ENCODE measurements around the gene KCNE4. TPM values are rescaled to one million over a fixed set of nuclear protein-coding genes. Genes with fewer than 3 reads are reported as not detected.

KCNE4 gene
- total and polyA plus RNA-seq, 9 of the 15 experiments (the other 6 are each of a cell fraction or from before 2014, with no cell fraction given), result not detected

DNA sequence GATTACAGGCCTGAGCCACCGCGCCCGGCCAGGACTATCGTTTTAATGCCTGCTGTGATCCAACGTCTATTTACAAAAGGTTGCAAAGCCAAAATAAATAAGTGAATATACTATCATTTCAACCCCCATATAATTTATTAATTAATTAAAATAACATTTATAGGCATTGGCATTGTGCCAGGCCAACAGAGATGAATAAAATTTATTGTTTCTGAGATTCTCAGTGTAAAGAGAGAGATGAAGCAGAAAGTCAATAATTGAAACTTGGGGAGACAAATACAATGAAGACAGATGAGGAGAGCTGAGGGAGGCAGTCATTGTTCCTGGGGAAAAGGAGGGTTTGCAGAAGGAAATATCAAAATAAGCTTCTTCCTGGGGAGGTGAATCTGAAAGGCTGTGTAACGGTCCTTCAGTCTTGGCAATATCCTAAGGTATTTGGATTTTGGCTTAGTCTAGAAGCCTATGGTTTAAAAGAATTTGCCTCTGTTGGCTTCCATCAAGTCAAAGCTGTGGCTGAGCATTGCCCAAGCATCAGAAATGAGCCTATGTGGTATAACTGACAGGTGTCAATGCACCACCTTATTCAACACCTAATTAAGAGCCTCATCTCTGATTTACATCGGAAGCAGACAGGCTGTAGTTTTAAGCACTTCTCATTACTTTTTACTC is 31.5 kb downstream of the KCNE4 start:
- Histone ChIP-seq H3K36me3 (ENCODE audit: control insufficient read depth, insufficient read depth, low read length) (no peaks in the 10 kb centered on the region), H3K4me2 (ENCODE audit: insufficient read depth, low read length) (no peak overlapping the region), H3K27ac (ENCODE audit: extremely low read depth, low read depth, low read length) (no peak overlapping the region), H3K27me3 (ENCODE audit: control insufficient read depth in 2 of 2, insufficient read depth in 2 of 2, low read length in 2 of 2) (no peaks in the 10 kb centered on the region), H3K9ac (ENCODE audit: insufficient read depth in 1 of 2, low read depth in 2 of 2, low read length in 2 of 2) (no peak overlapping the region), H4K20me1 (replicated peaks; ENCODE audit: control insufficient read depth, insufficient read depth, low read length) (no peaks in the 10 kb centered on the region), H3K4me3 (no peak overlapping the region), H3K9me3 (replicated peaks; ENCODE audit: control insufficient read depth, insufficient read depth, low read depth, low read length) (no peaks in the 10 kb centered on the region), H3K4me1 (replicated peaks in 1 of 2; ENCODE audit: control insufficient read depth in 2 of 2, insufficient read depth in 2 of 2, low read length in 2 of 2) (no peaks in the 10 kb centered on the region), H3K9me1 (ENCODE audit: control insufficient read depth, insufficient read depth, low read length) (no peaks in the 10 kb centered on the region), H3K79me2 (ENCODE audit: control insufficient read depth, insufficient read depth, low read length) (no peaks in the 10 kb centered on the region), H2AFZ (ENCODE audit: low read depth, low read length) (no peak overlapping the region)
- FAIRE-seq (no peak), DNase-seq (ENCODE audit: extremely low read depth in 1 of 4, low spot score in 3 of 4) (no peak), ATAC-seq (no peak)
- in situ Hi-C loops (cut with MboI) (no loop called here), intact Hi-C loops (cut with micrococcal nuclease) (no loop called here)
- ChIA-PET POLR2A (interaction anchor here (0.7 kb wide), 1 partner anchor 40 kb away, joined by 3 read pairs; no protein-coding TSS in a partner anchor), CTCF (ENCODE audit: low intra/inter-chr PET ratio) (no interaction called here)
- WGBS (ENCODE audit: insufficient coverage, low coverage, missing lambda C conversion rate), result 17% methylated on average over 5 of the region's 7 CpGs
- TF ChIP-seq NFIX (CRISPR knock-in tag; IDR thresholded peaks at IDR 0.05; ENCODE audit: low read depth) (peak; percentile 66), PREB (CRISPR knock-in tag; IDR thresholded peaks at IDR 0.05) (no peak), NFIC (IDR thresholded peaks at IDR 0.05) (peak; percentile 72)
- TF ChIP-seq, protein P1, sequence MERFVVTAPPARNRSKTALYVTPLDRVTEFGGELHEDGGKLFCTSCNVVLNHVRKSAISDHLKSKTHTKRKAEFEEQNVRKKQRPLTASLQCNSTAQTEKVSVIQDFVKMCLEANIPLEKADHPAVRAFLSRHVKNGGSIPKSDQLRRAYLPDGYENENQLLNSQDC (CRISPR knock-in tag; IDR thresholded peaks at IDR 0.05), result no peak
- BruUV-seq (replicated peaks), result no TSS peak
